ENCODE results near the gene HOXC10.

- no peak for TF ChIP-seq CTCF (IDR thresholded peaks at IDR 0.05; ENCODE audit: insufficient read depth, low read depth, low read length)
- no peak for TF ChIP-seq EZH2 (IDR thresholded peaks at IDR 0.05; ENCODE audit: insufficient read depth, low read length)
These were observed 34.5 kb upstream of the HOXC10 start for GRCh38 chr12:53950437-53950773.

Measured in astrocyte (in vitro differentiated cells and primary cell).